HG03521 (cell line): Measurements from ENCODE around the gene NKIRAS2.

Source experiments
- ATAC-seq: cut with Tn5 transposase; IDR thresholded peaks from one replicate; pipeline ENCODE4 v1.9.1; 2021; ENCODE audit warnings: mild to moderate bottlenecking, moderate library complexity; ENCODE audit not compliant: unreplicated experiment

The NKIRAS2 gene

DNA sequence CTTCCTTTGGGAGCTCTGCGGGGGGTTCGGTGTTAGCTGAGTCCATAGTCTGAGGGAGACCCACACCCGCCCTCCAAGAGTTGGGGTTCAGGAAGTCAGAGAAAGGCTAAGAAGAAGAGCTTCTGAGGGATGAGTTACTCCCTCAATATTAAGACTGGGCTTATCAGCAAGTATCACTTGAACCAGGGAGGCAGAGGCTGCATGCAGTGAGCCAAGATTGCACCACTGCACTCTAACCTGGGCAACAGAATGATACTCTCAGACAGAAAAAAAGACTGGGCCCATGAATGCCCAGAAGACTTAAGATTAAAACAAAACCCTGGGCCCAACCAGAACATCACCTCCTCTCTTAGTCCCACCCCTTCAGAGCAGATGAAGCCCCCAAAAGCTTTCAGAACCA lies 6.0 kb downstream of the NKIRAS2 start:
- no peak for ATAC-seq

GRCh38 chr17:42026857-42027589 lies 7.1 kb downstream of the NKIRAS2 start:
- ATAC-seq: no peak

DNA sequence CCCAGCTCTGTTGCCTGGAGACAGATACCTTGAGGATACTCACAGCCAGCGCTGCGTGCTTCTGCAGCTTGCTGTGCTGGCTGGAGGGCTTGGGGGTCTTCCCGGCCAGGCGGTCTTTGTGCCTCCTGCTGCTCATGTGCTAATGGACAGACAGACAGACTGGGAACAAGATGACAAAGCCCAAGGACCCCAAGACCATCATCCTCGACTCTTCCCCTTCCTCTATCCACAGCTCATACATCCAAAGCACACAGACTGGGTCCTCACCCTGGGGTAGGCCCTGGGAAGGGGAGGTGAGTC lies 7.7 kb downstream of the NKIRAS2 start:
- no peak for ATAC-seq

- ATAC-seq: no peak
These were observed 8.3 kb downstream of the NKIRAS2 start for GRCh38 chr17:42027961-42028790.

GRCh38 chr17:42028791-42029127 lies 8.9 kb downstream of the NKIRAS2 start:
- ATAC-seq: no peak

DNA sequence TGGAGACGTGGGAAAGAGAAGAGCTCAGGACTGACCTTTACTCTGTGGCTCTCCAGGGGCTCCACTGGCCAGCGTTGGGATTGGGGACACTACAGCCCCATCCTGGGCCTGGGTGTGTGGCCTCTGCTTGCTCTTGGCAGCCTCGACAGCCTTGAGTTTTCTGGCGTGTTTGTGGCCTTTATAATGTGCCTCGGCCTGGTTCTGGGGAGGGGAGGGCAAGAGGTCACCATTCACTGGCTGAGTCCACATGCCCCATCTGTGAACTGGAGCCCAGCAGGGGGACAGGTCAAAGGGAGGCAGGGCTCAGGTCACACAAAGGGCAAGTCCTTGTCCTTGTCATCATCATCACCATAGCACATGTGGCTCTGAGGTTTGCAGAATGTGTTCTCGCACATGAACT lies 11.7 kb downstream of the NKIRAS2 start:
- no peak for ATAC-seq

DNA sequence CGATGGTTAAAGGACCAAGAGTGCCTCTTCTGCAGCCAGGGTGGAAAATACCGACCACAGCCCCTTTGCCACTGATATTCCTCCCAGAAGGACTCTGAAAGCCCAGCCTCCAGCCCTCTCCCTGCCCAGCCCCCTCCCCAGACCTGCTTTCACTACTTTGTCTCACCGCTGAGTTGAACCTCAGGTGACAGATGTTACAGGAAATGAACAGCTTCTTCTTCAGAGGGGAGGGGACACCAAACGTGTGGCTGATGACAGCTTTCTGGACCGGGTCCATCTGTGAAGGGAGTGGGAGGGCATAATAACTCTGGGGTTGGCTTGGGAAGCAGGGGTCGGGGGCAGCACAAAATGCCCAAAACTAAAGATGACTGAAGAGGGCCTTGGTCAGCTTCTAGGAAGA lies 14.2 kb downstream of the NKIRAS2 start:
- no peak for ATAC-seq

DNA sequence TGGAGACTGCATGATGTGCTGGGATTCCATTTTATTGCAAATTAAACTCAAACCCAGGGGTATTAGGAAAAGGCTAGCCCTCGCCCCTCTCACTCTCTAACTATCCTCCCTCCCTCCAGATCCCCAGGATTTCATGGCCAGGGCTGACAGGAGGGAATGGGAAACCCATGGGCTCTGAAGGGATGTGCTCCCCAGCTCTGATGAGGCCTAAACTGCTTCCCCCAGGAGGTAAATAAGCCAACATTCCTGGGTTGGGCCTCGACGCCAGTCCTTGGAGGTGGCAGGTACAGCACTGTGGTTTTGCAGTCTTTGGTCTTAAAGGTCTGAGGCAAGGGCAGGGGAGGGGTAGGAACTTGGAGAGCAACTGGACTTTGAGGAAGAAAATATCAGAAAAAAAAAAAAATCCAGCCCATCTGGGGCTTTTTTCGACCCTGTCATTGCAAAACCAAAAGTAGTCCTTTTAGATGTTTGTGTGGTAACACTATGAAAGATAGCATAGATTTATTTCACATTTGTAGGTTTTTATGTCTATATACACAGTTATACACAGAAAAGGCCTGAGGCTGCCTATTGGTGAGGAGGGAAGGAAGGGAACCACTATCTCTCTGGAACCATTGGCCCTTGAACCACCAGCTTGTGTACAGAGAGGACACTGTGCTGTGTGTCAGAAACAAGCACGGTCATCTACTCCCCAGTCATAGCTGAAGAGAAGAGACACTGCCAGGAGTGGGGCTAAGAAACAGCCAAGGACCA lies 18.5 kb downstream of the NKIRAS2 start:
- ATAC-seq: no peak

DNA sequence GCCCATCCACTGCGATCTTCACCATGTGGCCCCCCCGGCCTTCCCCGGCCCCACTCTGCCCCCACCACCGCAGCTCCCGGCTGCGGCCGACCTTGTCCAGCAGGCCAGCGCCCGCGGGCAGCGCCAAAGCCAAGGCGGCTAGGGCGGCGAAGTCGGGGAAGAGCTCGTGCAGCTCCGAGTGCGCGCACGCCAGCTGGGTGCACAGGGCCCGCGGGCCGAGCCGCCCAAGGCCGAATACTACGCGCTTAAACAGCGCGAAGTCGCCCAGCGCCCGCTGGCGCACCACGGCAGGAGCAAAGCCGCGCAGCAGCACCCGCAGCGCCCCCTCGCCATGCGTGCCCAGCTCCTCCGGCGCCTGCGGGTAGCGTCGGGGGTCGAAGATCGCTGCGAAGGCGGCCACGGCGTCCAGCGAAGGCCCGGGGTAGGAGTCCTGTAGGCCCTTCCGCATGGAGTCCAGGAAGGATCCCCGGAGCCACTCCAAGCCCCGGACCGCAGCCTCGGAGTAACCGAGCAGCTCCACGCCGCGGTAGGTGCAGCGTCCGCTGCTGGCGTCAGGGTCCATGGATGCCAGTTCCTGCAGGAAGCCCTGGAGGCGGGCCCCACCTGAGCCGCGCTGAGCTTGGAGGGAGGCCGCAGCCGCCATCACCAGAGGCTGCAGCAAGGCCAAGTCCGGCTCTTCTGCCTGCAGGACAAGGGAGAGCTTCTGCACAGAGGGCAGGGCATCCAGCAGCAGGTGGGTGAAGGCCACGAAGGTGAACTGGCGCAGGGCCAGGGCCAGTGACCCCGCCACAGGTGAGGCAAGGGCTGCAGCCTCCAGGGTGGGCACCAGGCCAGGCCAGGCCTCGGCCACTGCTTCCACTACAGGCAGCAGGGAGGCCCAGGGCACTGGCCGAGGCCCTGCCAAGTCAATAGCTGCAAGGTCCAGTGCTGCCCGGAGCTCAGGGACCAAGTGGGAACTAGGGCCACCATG lies 20.2 kb downstream of the NKIRAS2 start:
- ATAC-seq: no peak

DNA sequence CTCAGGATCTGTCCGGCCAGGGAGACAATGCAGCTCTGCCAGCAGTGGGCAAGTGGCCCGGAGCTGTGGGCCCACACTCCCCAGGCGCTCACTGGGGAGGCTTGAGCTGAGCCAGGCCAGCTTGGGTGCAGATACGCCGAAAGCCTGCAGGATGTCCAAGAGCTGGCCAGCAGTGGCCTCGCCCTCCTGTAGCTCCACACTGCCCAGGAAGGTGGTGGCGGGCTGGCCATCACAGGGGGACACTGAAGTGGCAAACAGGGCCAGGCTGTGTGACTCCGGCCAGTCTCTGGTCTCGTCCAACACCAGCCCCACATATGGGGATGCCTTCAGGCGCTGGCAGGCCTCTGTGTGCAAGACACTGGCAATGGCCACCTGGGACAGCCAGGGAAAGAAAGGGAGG lies 20.9 kb downstream of the NKIRAS2 start:
- ATAC-seq: no peak

- ATAC-seq: no peak
These were observed 21.7 kb downstream of the NKIRAS2 start for GRCh38 chr17:42041619-42042018.

DNA sequence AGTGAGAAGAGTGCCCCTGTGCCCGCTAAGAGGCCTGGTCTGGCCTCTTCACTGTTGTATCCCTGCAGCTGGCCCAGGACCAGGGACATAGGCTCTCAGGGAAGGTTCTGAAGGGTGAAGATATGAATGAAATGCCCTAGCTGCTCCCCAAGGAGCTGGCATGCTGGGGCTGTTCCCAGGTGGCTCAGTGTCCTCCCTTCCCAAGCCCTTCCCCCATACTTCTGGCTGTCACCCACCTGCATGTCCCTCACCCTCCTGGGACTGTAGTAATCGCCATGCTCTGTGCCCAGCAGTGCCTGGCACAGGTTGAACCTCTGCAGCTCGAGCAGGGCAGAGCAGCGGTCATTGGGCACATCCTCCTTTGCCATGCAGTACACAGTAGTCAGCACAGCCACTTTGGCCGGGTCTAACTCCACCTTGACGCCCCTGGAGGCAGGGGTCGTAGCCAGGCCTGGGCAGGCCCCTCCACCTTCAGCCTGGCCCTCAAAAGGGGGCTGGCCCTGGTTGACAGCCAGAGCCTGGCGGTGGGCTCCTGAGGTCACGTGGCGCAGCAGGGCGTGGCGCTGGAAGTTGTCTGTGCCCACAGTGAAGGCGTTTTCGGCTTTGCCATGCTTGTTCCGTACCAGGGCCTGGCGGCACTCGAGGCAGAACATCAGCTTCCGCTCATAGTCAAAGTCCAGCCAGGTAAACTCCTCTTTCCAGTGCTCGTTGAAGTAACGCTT lies 22.9 kb downstream of the NKIRAS2 start:
- no peak for ATAC-seq

GRCh38 chr17:42045719-42046118 lies 25.8 kb downstream of the NKIRAS2 start:
- no peak for ATAC-seq

- ATAC-seq: no peak
These were observed 27.5 kb downstream of the NKIRAS2 start for GRCh38 chr17:42047343-42047742.

- no peak for ATAC-seq
These were observed 30.0 kb downstream of the NKIRAS2 start for GRCh38 chr17:42049834-42050392.

DNA sequence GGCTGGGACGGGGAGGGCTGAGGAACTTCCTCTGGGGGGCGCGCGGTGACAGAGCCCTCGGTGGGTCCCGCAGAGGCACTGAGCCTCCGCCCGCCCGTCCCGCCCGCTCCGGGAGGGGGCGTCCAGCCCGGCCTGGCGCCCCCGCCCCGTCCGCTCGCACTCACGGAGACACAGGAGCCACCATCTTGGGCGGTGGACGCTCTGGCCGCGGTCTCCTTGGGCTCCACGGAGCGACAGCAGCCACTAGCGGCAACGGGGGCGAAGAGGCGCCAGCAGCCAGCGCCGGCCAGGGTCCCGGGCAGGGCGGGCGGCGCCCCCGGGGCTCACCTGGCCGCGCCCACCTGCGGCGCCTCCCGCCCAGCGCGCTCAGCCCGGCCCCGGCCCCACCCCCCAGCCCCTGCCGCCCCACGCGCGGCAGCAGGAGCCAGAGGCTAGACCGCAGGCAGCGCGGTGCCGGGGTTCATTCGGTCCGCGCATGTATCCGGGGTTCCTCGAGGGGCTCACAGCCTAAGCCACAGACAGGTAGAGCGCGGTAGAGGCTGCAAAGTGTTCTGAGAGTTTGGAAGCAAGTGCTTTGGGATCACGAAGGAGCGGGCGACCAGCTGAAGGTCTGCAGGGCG lies 30.6 kb downstream of the NKIRAS2 start, which contains the start of gene C17orf113:
TSS of gene C17orf113 (minus strand) at position 209 of the 620 bp plus-strand sequence. CDS start 7,225 bp downstream, outside the sequence.
- no peak for ATAC-seq

DNA sequence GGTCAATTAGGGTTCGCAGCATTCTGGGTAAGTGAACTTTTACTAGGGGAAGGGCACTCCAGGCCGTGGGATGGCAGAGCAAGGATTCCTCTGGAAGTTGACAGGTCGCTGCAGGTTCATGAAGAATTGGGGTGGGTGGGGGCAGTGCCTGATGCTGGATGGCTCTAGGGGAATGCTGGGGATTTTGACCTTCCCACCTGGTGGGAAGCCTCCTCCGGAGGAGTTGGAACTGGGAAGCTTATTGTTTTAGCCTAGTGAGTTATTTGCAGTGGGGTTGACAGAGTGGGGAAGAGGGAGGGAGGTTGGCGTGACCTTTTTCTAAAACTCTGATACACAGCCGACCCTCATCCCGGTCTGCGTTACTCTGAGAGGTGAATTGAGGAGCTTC lies 31.1 kb downstream of the NKIRAS2 start:
- no peak for ATAC-seq

DNA sequence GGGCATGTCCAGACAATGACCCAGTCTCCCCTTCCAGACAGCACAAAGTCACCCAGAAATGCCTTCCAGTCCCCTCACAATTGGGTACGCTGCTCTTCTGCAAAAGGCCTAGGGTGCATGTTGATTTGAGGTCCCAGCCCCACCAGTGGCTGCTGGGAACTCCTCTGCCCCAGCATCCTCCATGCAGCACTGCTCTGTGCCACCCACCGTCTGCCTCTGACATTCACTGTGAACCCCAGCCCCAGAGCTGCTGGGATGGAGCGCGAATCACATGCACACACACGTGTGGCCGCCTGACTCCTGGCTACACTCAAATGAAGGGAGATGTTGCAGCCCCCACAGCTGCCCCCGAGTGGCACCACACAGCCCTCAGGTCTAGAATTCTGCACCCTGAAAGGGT lies 31.8 kb downstream of the NKIRAS2 start:
- ATAC-seq: no peak

GRCh38 chr17:42052346-42052877 lies 32.5 kb downstream of the NKIRAS2 start:
- ATAC-seq: no peak
